ENCODE measurements around the gene SMIM38.

DNA sequence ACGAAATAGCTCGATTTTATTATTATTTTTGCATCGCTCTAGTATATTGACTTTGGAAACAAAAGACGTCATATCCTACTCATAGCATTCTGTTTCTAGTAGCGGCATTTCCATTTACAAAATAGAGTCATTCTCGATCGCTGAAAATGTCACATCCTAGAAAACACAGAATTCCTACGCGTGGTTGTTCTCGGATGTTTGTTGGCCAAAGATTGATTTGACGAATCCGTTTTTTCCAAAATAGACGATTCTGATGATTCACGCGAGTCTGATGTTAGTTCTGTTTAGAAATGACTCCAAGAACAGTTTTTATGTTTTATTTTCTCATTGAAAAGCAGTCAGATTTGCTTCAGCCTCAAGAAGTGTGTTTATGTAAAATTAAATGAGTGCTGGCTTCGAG, 47.6 kb downstream of the SMIM38 start:
- TF ChIP-seq RAD21 (IDR thresholded peaks at IDR 0.05; ENCODE audit: low read length) (no peak), SIN3A (IDR thresholded peaks at IDR 0.05; ENCODE audit: borderline replicate concordance, low read depth, low read length) (no peak)

Measured in SK-N-SH (cell line).